ENCODE measurements around the gene RELL2.

DNA sequence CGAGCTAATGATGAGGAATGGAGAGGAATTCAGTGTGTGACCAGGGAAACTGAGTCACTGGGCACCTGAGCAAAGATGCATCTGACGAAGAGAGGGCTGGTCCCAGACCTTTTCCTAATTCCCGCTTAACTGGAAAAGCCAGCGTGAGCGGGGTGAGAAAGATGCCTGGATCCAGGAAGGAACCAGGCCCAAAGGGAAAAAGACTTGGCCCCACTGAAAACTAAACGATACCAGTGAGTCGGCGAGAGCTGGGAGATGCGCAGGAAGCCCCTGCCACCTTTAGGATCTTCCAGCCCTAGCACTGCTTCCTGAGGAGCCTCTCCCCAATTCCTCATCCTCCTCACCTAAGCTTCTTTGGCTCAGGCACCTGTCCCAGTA, 14.9 kb downstream of the RELL2 start:
- no peak for TF ChIP-seq CTCF (IDR thresholded peaks at IDR 0.05)
- TF ChIP-seq POLR2A (IDR thresholded peaks at IDR 0.05) = no peak
